ENCODE data around the gene RCVRN.

Gene RCVRN

GRCh38 chr17:9907131-9907530, 2.1 kb upstream of the RCVRN start:
- TF ChIP-seq CTCF (IDR thresholded peaks at IDR 0.05; ENCODE audit: low read depth, low read length), result no peak
- DNase-seq (ENCODE audit: extremely low read depth, low read depth), result no peak

- TF ChIP-seq CTCF (IDR thresholded peaks at IDR 0.05; ENCODE audit: low read depth, low read length), result no peak
- DNase-seq (ENCODE audit: extremely low read depth, low read depth), result no peak
Measured at GRCh38 chr17:9906616-9907015, 1.5 kb upstream of the RCVRN start.

DNA sequence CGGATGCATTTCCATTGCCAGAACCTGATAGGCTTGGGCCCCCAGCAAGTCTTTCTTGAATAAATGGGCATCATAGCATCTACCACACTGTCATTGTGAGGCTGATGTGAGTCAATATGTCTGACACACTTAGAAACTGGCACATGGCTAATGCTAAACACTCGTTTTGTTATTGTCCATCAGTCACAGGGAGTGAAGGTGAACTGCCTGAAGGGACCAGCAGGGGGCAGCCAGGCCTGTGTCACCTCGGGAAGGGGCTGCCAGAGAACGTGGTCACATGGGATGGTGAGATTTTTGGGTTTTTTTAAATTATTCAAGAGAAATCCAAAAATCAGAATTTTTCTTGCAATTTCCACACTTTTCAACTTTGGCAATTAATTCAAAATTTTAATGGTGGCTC, 831 bp upstream of the RCVRN start:
- no peak for DNase-seq (ENCODE audit: extremely low read depth, low read depth)
- TF ChIP-seq CTCF (IDR thresholded peaks at IDR 0.05; ENCODE audit: low read depth, low read length), result peak; percentile 41

DNA sequence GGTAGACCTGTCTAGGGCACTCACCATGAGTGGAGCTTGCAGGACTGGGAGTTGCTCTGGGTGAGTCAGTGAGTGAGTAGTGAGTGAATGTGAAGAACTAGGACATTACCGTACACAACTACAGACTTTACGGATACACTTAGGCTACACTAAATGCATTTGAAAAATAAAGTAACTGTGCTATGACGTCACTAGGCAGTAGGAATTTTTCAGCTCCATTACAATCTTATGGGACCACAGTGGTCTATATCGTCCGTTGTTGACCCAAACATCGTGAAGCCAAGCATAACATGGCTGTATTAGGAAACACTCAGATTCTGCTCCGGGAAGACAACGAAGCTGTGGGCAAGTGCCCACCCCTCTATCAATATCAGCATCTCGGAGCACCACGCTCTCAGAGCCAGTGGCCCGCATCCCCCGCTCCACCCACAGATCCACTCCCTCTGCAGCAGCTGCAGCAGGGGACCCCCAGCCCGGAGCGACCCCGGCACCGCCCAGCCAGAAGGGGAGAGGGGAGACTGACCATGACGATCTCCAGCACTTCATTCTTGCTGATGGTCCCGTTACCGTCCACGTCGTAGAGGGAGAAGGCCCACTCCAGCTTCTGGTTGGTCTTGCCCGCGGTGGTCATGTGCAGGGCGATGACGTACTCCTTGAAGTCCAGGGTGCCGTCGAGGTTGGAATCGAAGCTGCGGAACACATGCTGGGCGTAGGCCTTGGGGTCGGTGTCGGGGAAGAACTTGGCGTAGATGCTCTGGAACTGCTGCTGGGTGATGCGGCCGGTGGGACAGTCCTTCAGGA, 594 bp downstream of the RCVRN start:
- no peak for DNase-seq (ENCODE audit: extremely low read depth, low read depth)
- no peak for TF ChIP-seq CTCF (IDR thresholded peaks at IDR 0.05; ENCODE audit: low read depth, low read length)

- no peak for TF ChIP-seq CTCF (IDR thresholded peaks at IDR 0.05; ENCODE audit: low read depth, low read length)
- DNase-seq (ENCODE audit: extremely low read depth, low read depth), result no peak
Measured at GRCh38 chr17:9902120-9902519, 3.0 kb downstream of the RCVRN start.

DNA sequence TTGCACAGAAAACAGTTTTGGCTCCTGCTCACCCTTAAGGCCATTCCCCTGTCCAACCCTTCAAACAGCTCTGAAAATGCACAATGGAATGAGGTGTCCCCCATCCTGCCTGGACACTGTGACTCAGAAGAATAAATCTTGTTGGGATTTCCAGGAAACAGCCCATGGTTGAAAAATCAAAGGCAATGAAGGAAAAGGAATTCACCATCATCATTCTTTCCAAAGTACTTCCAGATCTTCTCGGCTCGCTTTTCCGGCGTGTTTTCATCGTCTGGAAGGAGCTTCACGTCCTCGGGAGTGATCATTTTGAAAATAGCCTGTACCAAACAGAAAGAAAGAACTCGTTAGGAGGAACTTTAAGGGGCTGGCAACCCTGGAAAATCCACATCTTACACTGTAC, 4.3 kb downstream of the RCVRN start:
- DNase-seq (ENCODE audit: extremely low read depth, low read depth), result no peak
- no peak for TF ChIP-seq CTCF (IDR thresholded peaks at IDR 0.05; ENCODE audit: low read depth, low read length)

DNA sequence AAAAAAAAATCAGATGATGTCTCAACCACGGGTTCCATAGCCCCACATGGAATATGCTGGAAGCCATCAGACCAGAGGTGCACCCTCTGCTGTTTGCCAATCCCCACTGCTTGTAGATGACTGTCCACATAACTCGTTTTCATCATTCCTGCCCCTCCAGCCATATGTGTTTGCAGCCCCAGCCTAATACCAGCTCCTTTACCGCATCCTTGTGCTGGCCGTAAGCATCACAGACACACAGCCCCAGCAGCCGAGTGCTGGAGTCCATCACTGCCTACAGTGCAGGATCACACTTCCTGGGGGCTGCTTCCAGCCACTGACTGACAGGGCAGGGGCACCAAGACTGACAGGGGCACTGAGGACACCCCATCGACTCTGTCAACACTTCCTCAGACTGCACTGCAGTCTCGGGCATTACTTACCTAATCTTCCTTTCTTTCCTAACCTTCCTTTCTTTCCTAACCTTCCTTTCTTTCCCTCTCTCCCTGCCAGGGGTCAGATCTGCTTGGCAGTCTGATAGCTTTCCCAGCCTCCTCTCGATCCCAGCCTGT, 5.0 kb downstream of the RCVRN start:
- no peak for TF ChIP-seq CTCF (IDR thresholded peaks at IDR 0.05; ENCODE audit: low read depth, low read length)
- DNase-seq (ENCODE audit: extremely low read depth, low read depth), result no peak
